Measurements from ENCODE around the gene DYNLRB1. TPM values are rescaled to one million over a fixed set of nuclear protein-coding genes. Genes with fewer than 3 reads are reported as not detected.

The DYNLRB1 gene
- total and polyA plus RNA-seq, 9 of the 15 experiments (the other 6 are each of a cell fraction or from before 2014, with no cell fraction given): 48.7 to 358 (median 121) TPM

DNA sequence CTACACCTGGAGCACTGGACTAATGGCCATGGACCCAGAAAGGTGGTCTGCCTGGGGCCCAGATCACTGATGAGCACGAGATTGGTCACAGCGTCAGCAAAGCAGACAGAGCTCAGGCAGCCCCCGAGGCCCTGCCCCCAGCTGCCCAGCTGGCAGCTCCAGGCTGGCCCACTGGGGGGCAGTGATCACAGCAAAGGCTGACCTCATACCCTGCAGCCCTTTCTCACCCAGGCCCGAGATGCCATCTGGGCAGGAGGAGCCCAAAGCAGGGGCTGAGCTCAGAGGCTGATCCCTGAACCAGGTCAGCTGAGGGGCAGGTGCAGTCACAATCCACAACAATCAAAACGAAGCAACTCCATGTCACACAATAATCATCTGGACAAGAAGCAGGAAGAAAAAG is 46.4 kb downstream of the DYNLRB1 start:
- Histone ChIP-seq H3K4me3 (no peak overlapping the region), H3K9me3 (replicated peaks; ENCODE audit: control insufficient read depth, insufficient read depth, low read depth, low read length) (no peaks in the 10 kb centered on the region), H3K36me3 (ENCODE audit: control insufficient read depth, insufficient read depth, low read length) (peaks cover 11% of the 10 kb centered on the region; the same call in 2 of the 3 replicates), H3K27me3 (ENCODE audit: control insufficient read depth in 2 of 2, insufficient read depth in 2 of 2, low read length in 2 of 2) (no peaks in the 10 kb centered on the region), H4K20me1 (replicated peaks; ENCODE audit: control insufficient read depth, insufficient read depth, low read length) (no peaks in the 10 kb centered on the region), H3K4me2 (ENCODE audit: insufficient read depth, low read length) (no peak overlapping the region), H3K9ac (ENCODE audit: insufficient read depth in 1 of 2, low read depth in 2 of 2, low read length in 2 of 2) (0 out of 4 replicates have a peak overlapping the region, but pooled peaks of 1 of the 2 experiments have one; percentile 36), H2AFZ (ENCODE audit: low read depth, low read length) (no peak overlapping the region), H3K9me1 (ENCODE audit: control insufficient read depth, insufficient read depth, low read length) (no peaks in the 10 kb centered on the region), H3K79me2 (ENCODE audit: control insufficient read depth, insufficient read depth, low read length) (no peaks in the 10 kb centered on the region), H3K4me1 (replicated peaks in 1 of 2; ENCODE audit: control insufficient read depth in 2 of 2, insufficient read depth in 2 of 2, low read length in 2 of 2) (peaks cover 0 to 19% of the 10 kb centered on the region in 2 experiments; a peak in 2 of 5 replicates), H3K27ac (ENCODE audit: extremely low read depth, low read depth, low read length) (no peak overlapping the region)
- in situ Hi-C loops (cut with MboI): no loop called here
- TF ChIP-seq TFAP4 (CRISPR knock-in tag; IDR thresholded peaks at IDR 0.05; ENCODE audit: borderline replicate concordance): peak; percentile 64
- TF ChIP-seq ZKSCAN3 (CRISPR knock-in tag; IDR thresholded peaks at IDR 0.05): no peak
- TF ChIP-seq, protein P1, sequence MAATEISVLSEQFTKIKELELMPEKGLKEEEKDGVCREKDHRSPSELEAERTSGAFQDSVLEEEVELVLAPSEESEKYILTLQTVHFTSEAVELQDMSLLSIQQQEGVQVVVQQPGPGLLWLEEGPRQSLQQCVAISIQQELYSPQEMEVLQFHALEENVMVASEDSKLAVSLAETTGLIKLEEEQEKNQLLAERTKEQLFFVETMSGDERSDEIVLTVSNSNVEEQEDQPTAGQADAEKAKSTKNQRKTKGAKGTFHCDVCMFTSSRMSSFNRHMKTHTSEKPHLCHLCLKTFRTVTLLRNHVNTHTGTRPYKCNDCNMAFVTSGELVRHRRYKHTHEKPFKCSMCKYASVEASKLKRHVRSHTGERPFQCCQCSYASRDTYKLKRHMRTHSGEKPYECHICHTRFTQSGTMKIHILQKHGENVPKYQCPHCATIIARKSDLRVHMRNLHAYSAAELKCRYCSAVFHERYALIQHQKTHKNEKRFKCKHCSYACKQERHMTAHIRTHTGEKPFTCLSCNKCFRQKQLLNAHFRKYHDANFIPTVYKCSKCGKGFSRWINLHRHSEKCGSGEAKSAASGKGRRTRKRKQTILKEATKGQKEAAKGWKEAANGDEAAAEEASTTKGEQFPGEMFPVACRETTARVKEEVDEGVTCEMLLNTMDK (IDR thresholded peaks at IDR 0.05; ENCODE audit: borderline replicate concordance, insufficient read depth, low read depth, low read length, poor library complexity, severe bottlenecking): peak; percentile 83
- no peak for TF ChIP-seq TGIF2 (CRISPR knock-in tag; IDR thresholded peaks at IDR 0.05)
- TF ChIP-seq RBBP5 (IDR thresholded peaks at IDR 0.05; ENCODE audit: borderline replicate concordance, insufficient read depth, low read length, poor library complexity, severe bottlenecking): no peak
- TF ChIP-seq ZNF445 (CRISPR knock-in tag; IDR thresholded peaks at IDR 0.05; ENCODE audit: low read depth): no peak
- TF ChIP-seq RAD21 (CRISPR knock-in tag; conservative IDR thresholded peaks at IDR 0.05 in 1 of 2, IDR thresholded peaks at IDR 0.05 in 1 of 2): peak in 1 of 2 experiments; percentile 22; a peak in 1 of 4 replicates
- peak; percentile 22 to 32 (median 25); a peak in 2 of 6 replicates for TF ChIP-seq CTCF (IDR thresholded peaks at IDR 0.05 in 2 of 3, conservative IDR thresholded peaks at IDR 0.05 in 1 of 3; ENCODE audit: insufficient read depth in 2 of 3, low read depth in 1 of 3, low read length in 3 of 3)
- TF ChIP-seq, protein P2, sequence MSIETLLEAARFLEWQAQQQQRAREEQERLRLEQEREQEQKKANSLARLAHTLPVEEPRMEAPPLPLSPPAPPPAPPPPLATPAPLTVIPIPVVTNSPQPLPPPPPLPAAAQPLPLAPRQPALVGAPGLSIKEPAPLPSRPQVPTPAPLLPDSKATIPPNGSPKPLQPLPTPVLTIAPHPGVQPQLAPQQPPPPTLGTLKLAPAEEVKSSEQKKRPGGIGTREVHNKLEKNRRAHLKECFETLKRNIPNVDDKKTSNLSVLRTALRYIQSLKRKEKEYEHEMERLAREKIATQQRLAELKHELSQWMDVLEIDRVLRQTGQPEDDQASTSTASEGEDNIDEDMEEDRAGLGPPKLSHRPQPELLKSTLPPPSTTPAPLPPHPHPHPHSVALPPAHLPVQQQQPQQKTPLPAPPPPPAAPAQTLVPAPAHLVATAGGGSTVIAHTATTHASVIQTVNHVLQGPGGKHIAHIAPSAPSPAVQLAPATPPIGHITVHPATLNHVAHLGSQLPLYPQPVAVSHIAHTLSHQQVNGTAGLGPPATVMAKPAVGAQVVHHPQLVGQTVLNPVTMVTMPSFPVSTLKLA (conservative IDR thresholded peaks at IDR 0.05): no peak
- 66% methylated on average over 5 of the region's 5 CpGs for WGBS (ENCODE audit: insufficient coverage, low coverage, missing lambda C conversion rate)
- FAIRE-seq (no peak), ATAC-seq (peak; percentile 72), DNase-seq (ENCODE audit: extremely low read depth in 1 of 4, low spot score in 3 of 4) (peak in 2 of 4 experiments; percentile 32 to 34)
- CTCF ChIA-PET (ENCODE audit: low intra/inter-chr PET ratio): no interaction called here
- BruUV-seq (replicated peaks): no TSS peak
- POLR2A ChIA-PET: interaction anchor here (0.9 to 2.2 kb wide), 3 partner anchors 8 to 48 kb away, joined by 3 to 7 read pairs (median 3); no protein-coding TSS in a partner anchor
- intact Hi-C loops (cut with micrococcal nuclease): no loop called here

Data from K562 (cell line).